ENCODE data around the gene SRMS.

SRMS gene

DNA sequence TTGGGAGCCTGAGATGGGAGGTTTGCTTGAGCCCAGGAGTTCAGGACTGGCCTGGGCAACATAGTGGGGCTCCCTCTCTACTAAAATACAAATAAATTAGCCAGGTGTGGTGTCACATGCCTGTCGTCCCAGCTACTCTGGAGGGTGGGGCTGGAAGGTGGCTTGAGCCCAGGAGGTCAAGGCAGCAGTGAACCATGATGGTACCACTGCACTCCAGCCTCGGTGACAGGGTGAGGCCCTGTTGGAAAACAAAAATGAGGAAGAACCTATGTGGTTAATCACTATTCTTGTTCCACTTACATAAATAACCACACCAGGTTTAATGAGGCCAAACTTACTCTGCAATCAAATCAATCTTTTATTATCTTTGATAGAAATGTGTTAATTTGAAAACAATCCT is 21.6 kb downstream of the SRMS start:
- Histone ChIP-seq H3K4me1 (ENCODE audit: low read length) (peaks cover 10% of the 10 kb centered on the region), H2AFZ (ENCODE audit: low read depth, low read length) (no peak overlapping the region), H3K36me3 (replicated peaks; ENCODE audit: low read depth, low read length) (no peaks in the 10 kb centered on the region), H3K9me3 (ENCODE audit: insufficient read depth, low read length) (peaks cover 4% of the 10 kb centered on the region; the same call in 1 of the 2 replicates), H3K79me2 (ENCODE audit: low read length) (no peaks in the 10 kb centered on the region), H4K20me1 (ENCODE audit: insufficient read depth, low read length) (no peaks in the 10 kb centered on the region), H3K27me3 (ENCODE audit: low read depth, low read length) (peaks cover 22% of the 10 kb centered on the region), H3K27ac (ENCODE audit: low read length) (no peak overlapping the region), H3K4me2 (ENCODE audit: low read length) (no peak overlapping the region), H3K9ac (ENCODE audit: low read length) (no peak overlapping the region), H3K4me3 (ENCODE audit: low read length) (no peak overlapping the region)
- TF ChIP-seq EZH2phosphoT487 (IDR thresholded peaks at IDR 0.05; ENCODE audit: low read depth) = no peak
- TF ChIP-seq, protein P1, sequence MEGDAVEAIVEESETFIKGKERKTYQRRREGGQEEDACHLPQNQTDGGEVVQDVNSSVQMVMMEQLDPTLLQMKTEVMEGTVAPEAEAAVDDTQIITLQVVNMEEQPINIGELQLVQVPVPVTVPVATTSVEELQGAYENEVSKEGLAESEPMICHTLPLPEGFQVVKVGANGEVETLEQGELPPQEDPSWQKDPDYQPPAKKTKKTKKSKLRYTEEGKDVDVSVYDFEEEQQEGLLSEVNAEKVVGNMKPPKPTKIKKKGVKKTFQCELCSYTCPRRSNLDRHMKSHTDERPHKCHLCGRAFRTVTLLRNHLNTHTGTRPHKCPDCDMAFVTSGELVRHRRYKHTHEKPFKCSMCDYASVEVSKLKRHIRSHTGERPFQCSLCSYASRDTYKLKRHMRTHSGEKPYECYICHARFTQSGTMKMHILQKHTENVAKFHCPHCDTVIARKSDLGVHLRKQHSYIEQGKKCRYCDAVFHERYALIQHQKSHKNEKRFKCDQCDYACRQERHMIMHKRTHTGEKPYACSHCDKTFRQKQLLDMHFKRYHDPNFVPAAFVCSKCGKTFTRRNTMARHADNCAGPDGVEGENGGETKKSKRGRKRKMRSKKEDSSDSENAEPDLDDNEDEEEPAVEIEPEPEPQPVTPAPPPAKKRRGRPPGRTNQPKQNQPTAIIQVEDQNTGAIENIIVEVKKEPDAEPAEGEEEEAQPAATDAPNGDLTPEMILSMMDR (IDR thresholded peaks at IDR 0.05; ENCODE audit: low read depth, low read length) = no peak

DNA sequence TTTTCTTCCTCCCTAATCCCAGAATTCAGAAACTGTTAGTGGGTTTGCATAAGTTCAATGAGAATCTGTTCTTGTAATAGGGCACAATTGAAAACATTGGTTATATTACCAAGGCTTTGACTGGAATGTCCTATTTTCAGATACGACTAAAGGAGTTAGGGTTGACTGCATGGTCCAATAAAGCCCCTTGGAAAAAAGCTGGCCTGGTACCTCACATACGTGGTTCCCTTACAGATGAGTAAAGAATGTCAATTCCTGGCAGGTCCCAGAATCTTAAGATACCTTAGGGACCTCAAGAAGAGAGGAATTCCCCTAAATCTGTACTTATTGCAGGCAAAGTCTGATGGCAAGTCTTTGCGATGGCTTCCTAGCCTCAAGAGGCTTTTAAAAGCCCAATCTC is 22.4 kb downstream of the SRMS start:
- Histone ChIP-seq H3K4me2 (ENCODE audit: low read length) (no peak overlapping the region), H3K9me3 (ENCODE audit: insufficient read depth, low read length) (peaks cover 4% of the 10 kb centered on the region; the same call in 1 of the 2 replicates), H3K27me3 (ENCODE audit: low read depth, low read length) (peaks cover 22% of the 10 kb centered on the region), H3K4me1 (ENCODE audit: low read length) (peaks cover 10% of the 10 kb centered on the region), H3K79me2 (ENCODE audit: low read length) (no peaks in the 10 kb centered on the region), H3K27ac (ENCODE audit: low read length) (no peak overlapping the region), H3K36me3 (replicated peaks; ENCODE audit: low read depth, low read length) (no peaks in the 10 kb centered on the region), H2AFZ (ENCODE audit: low read depth, low read length) (no peak overlapping the region), H4K20me1 (ENCODE audit: insufficient read depth, low read length) (no peaks in the 10 kb centered on the region), H3K9ac (ENCODE audit: low read length) (no peak overlapping the region), H3K4me3 (ENCODE audit: low read length) (no peak overlapping the region)
- no peak for TF ChIP-seq EZH2phosphoT487 (IDR thresholded peaks at IDR 0.05; ENCODE audit: low read depth)
- TF ChIP-seq, protein P1 (IDR thresholded peaks at IDR 0.05; ENCODE audit: low read depth, low read length) = no peak

DNA sequence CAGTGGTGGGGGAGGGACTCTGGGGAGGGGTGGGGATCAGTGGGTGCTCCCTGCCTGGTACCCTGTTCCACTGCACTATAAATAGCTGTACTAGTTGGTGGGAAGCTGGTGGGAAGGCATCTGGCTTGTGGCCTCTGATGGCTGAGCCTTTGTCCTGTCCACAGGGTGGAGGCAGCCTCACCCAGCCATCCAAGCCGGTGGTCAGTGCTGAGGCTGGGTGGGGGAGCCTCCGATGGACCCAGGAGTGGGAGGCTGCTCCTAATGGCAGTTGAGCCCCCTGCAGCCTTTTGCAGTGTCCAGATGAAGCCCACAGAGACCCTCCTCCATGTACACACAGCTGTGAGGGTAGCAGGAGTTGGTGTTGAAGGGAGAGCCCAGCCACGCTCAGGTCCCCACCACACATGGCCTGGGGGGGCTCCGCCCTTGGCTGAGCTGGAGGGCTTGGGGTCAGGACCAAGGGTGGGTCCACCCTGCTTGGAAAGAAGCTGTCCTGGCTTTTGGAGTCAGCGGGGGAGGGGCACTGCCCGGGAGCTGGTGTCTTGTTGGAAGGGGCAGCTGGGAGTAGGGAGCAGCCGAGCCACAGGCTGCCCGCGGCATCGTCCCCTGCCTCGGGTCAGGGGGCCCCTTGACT is 24.5 kb downstream of the SRMS start:
- H3K27me3 ChIP-seq (ENCODE audit: low read depth, low read length) = peaks cover 12% of the 10 kb centered on the region
- H2AFZ ChIP-seq (ENCODE audit: low read depth, low read length) = no peak overlapping the region
- H3K79me2 ChIP-seq (ENCODE audit: low read length) = no peaks in the 10 kb centered on the region
- H3K4me1 ChIP-seq (ENCODE audit: low read length) = no peaks in the 10 kb centered on the region
- H4K20me1 ChIP-seq (ENCODE audit: insufficient read depth, low read length) = no peaks in the 10 kb centered on the region
- H3K9me3 ChIP-seq (ENCODE audit: insufficient read depth, low read length) = peaks cover 4% of the 10 kb centered on the region; the same call in 1 of the 2 replicates
- no peak overlapping the region for H3K4me2 ChIP-seq (ENCODE audit: low read length)
- no peak overlapping the region for H3K27ac ChIP-seq (ENCODE audit: low read length)
- H3K9ac ChIP-seq (ENCODE audit: low read length) = no peak overlapping the region
- TF ChIP-seq, protein P1 (IDR thresholded peaks at IDR 0.05; ENCODE audit: low read depth, low read length) = no peak
- TF ChIP-seq EZH2phosphoT487 (IDR thresholded peaks at IDR 0.05; ENCODE audit: low read depth) = no peak
- H3K4me3 ChIP-seq (ENCODE audit: low read length) = no peak overlapping the region
- no peaks in the 10 kb centered on the region for H3K36me3 ChIP-seq (replicated peaks; ENCODE audit: low read depth, low read length)

DNA sequence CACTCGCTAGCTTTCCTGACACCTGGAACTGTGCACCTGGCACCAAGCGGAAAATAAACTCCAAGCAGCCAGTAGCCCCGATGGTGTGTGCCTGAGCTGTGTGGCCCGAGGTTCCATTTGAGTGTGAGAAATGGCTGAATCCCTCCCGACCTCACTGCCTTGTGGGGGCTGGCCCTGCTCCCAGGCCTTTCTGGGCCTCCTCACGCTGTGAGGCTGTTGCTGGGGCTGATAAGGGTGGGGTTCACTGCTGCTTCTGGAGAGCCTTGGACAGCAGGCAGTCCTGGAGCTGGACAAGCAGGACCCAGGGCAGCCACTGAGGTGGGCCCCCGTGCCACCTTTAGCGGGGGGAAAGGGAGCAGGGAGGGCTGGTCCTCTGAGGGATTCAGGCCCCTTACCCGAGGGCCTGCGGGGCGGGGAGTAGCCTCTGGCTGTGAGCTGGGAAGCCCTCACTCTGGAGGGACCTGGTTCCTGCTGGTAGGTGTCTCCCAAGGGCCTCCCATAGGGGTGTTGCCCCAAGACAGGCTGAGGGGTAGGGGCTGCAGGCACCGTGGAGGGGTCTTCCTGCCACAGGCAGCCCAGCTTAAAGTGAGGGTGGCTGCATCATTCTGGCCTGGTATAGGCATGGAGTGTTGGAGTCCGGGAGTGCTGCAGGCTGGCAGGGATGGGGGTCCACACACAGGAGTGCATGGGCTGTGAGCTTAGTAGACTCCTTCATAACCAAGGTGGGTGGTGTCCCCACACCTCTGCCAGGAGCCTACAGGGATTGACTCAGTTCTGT is 25.3 kb downstream of the SRMS start:
- H3K27me3 ChIP-seq (ENCODE audit: low read depth, low read length) = peaks cover 4% of the 10 kb centered on the region
- H2AFZ ChIP-seq (ENCODE audit: low read depth, low read length) = no peak overlapping the region
- no peak for TF ChIP-seq EZH2phosphoT487 (IDR thresholded peaks at IDR 0.05; ENCODE audit: low read depth)
- no peaks in the 10 kb centered on the region for H4K20me1 ChIP-seq (ENCODE audit: insufficient read depth, low read length)
- H3K4me1 ChIP-seq (ENCODE audit: low read length) = no peaks in the 10 kb centered on the region
- no peak overlapping the region for H3K4me2 ChIP-seq (ENCODE audit: low read length)
- no peaks in the 10 kb centered on the region for H3K79me2 ChIP-seq (ENCODE audit: low read length)
- no peak overlapping the region for H3K4me3 ChIP-seq (ENCODE audit: low read length)
- H3K9me3 ChIP-seq (ENCODE audit: insufficient read depth, low read length) = peaks cover 4% of the 10 kb centered on the region; the same call in 1 of the 2 replicates
- H3K9ac ChIP-seq (ENCODE audit: low read length) = no peak overlapping the region
- H3K27ac ChIP-seq (ENCODE audit: low read length) = no peak overlapping the region
- no peaks in the 10 kb centered on the region for H3K36me3 ChIP-seq (replicated peaks; ENCODE audit: low read depth, low read length)

Data from OCI-LY3 (cell line).